Mesothelial cell of epicardium (in vitro differentiated cells): ENCODE data around the gene MAZ. TPM values are rescaled to one million over a fixed set of nuclear protein-coding genes. Genes with fewer than 3 reads are reported as not detected.

Source experiments
- DNase-seq, 2 experiments: peaks; one replicate each; pipeline ENCODE4 v3.0.0; 2021; ENCODE audit warnings: low spot score in 2 of 2; ENCODE audit not compliant: unreplicated experiment in 2 of 2
- H3K27ac Mint-ChIP-seq: 2 replicates; pipeline ENCODE4 v1.8.0; 2021; ENCODE audit warnings: mixed read lengths
- H3K27me3 Mint-ChIP-seq: 2 replicates; pipeline ENCODE4 v1.8.0; 2021; ENCODE audit warnings: low read depth, mixed read lengths
- H3K36me3 Mint-ChIP-seq: 2 replicates; pipeline ENCODE4 v1.8.0; 2021; ENCODE audit warnings: mixed read lengths
- H3K4me1 Mint-ChIP-seq: 2 replicates; pipeline ENCODE4 v1.8.0; 2021; ENCODE audit warnings: mixed read lengths
- H3K4me3 Mint-ChIP-seq: 2 replicates; pipeline ENCODE4 v1.8.0; 2021; ENCODE audit warnings: mild to moderate bottlenecking, moderate library complexity, mixed read lengths
- H3K9me3 Mint-ChIP-seq: 2 replicates; pipeline ENCODE4 v1.8.0; 2021; ENCODE audit warnings: mixed read lengths
- CTCF ChIP-seq: fragments of 200-600 bp; sonication (generic); IDR thresholded peaks from one replicate; pipeline ENCODE4 v1.5.0; 2021; ENCODE audit warnings: antibody characterized with exemption; ENCODE audit not compliant: unreplicated experiment
- total RNA-seq: library from RNA; stranded (reverse); gene quantifications from 3 replicates; pipeline ENCODE4 v1.2.1, GENCODE V29; 2021

MAZ gene
- total RNA-seq, 1 donor from 2014 or later = 349 TPM

DNA sequence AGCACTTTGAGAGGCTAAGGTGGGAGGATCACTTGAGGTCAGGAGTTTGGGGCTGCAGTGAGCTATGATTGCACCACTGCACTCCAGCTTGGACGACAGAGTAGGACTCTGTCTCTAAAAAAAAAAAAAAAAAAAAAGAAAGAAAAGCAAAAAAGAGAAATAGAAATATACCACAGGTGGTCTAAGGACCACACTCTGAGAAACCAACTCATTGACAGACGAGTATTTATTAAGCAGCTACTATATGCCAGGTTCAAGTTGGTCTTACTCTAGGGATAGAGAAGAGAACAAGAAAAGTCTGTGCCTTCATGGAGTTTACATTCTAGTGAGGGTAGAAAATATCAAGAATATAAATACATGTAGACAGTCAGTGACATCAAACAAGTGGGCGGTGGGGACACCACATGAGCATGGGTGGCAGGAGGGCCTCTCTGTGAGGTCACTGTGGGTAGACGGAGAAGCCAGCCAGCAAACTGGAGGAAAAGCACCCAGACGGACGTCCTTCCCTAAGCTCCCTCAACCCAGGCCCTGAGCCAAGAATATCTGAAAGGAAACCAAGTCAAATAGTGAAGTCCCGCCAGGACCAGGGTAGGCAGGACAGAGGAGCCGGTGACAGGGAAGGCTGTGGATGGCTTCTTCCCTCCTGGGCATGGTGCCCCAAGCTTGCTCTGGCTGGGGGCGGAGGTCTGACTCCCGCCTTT lies 52.0 kb downstream of the MAZ start:
- Mint-ChIP-seq H3K4me3 (no peak overlapping the region), H3K36me3 (peaks cover 11% of the 10 kb centered on the region), H3K9me3 (no peaks in the 10 kb centered on the region), H3K27me3 (no peaks in the 10 kb centered on the region), H3K4me1 (peaks cover 8% of the 10 kb centered on the region), H3K27ac (no peak overlapping the region)
- no peak for DNase-seq
- TF ChIP-seq CTCF = no peak

GRCh38 chr16:29858974-29859373 lies 52.6 kb downstream of the MAZ start:
- peaks cover 11% of the 10 kb centered on the region for H3K36me3 Mint-ChIP-seq
- no peak overlapping the region for H3K4me3 Mint-ChIP-seq
- no peak overlapping the region for H3K27ac Mint-ChIP-seq
- H3K4me1 Mint-ChIP-seq = peaks cover 9% of the 10 kb centered on the region
- no peak for TF ChIP-seq CTCF
- DNase-seq = no peak
- H3K9me3 Mint-ChIP-seq = no peaks in the 10 kb centered on the region
- no peaks in the 10 kb centered on the region for H3K27me3 Mint-ChIP-seq

DNA sequence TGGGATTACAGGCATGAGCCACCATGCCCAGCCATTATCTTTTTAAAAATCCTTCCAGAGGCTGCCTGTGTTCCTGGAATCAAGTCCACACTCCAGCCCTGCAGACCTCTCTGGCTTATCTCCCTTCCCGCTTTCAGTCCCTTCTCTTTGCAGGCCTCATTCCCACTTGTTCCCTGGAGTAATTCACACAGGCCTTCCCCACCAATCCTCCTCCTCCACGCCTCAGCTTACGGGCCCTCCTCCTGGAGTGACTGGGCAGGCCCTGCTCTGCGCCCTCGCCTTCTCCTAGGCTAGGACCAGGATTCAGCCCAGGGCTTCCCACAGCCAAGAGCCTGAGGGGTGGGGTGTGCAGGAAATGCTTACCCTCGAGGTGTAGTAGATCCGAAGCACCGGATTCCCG lies 53.9 kb downstream of the MAZ start:
- no peaks in the 10 kb centered on the region for H3K27me3 Mint-ChIP-seq
- peak overlapping the region; percentile 94 for H3K4me3 Mint-ChIP-seq
- peaks cover 9% of the 10 kb centered on the region for H3K4me1 Mint-ChIP-seq
- peaks cover 11% of the 10 kb centered on the region for H3K36me3 Mint-ChIP-seq
- DNase-seq = no peak
- no peak for TF ChIP-seq CTCF
- H3K9me3 Mint-ChIP-seq = no peaks in the 10 kb centered on the region
- H3K27ac Mint-ChIP-seq = no peak overlapping the region

Other genes with a start within 250 kb of the MAZ start
- gene SPN, start 143.3 kb upstream of the MAZ start, total RNA-seq = 0.38 to 0.63 TPM (median 0.57 TPM) in 3 replicates
- 326 to 330 TPM (median 328 TPM) in 3 replicates for gene QPRT, start 127.3 kb upstream of the MAZ start, total RNA-seq
- gene C16orf54, start 60.5 kb upstream of the MAZ start, total RNA-seq = not detected in 3 replicates
- gene ZG16, start 28.3 kb upstream of the MAZ start, total RNA-seq = 0.11 to 0.20 TPM (median 0.20 TPM) in 3 replicates
- 72.6 to 78.3 TPM (median 76.9 TPM) in 3 replicates for gene KIF22, start 15.8 kb upstream of the MAZ start, total RNA-seq
- 24.6 to 25.5 TPM (median 24.7 TPM) in 3 replicates for gene PRRT2, start 5.7 kb downstream of the MAZ start, total RNA-seq
- gene PAGR1, start 9.6 kb downstream of the MAZ start, total RNA-seq = 42.3 to 43.8 TPM (median 43.2 TPM) in 3 replicates
- 13.1 to 14.4 TPM (median 13.1 TPM) in 3 replicates for gene MVP, start 13.9 kb downstream of the MAZ start, total RNA-seq
- 49.7 to 51.7 TPM (median 49.7 TPM) in 3 replicates for gene CDIPT, start 56.7 kb downstream of the MAZ start, total RNA-seq
- 28.8 to 30.4 TPM (median 29.1 TPM) in 3 replicates for gene SEZ6L2, start 93.0 kb downstream of the MAZ start, total RNA-seq
- 13.6 to 14.6 TPM (median 14.2 TPM) in 3 replicates for gene ASPHD1, start 94.0 kb downstream of the MAZ start, total RNA-seq
- gene KCTD13, start 119.7 kb downstream of the MAZ start, total RNA-seq = 26.4 to 30.6 TPM (median 30.5 TPM) in 3 replicates
- 85.9 to 93.0 TPM (median 87.5 TPM) in 3 replicates for gene TMEM219, start 155.6 kb downstream of the MAZ start, total RNA-seq
- gene TAOK2, start 167.3 kb downstream of the MAZ start, total RNA-seq = 47.3 to 51.3 TPM (median 48.3 TPM) in 3 replicates
- 8.6 to 10.9 TPM (median 9.7 TPM) in 3 replicates for gene HIRIP3, start 189.1 kb downstream of the MAZ start, total RNA-seq
- gene INO80E, start 189.7 kb downstream of the MAZ start, total RNA-seq = 60.2 to 62.9 TPM (median 62.0 TPM) in 3 replicates
- 5.3 to 6.4 TPM (median 5.7 TPM) in 3 replicates for gene DOC2A, start 204.5 kb downstream of the MAZ start, total RNA-seq
- gene C16orf92, start 216.7 kb downstream of the MAZ start, total RNA-seq = not detected in 3 replicates
- 0.55 to 1.1 TPM (median 0.72 TPM) in 3 replicates for gene TLCD3B, start 224.7 kb downstream of the MAZ start, total RNA-seq